GM23338 (cell line): ENCODE data around the gene SRSF3. TPM values are rescaled to one million over a fixed set of nuclear protein-coding genes. Genes with fewer than 3 reads are reported as not detected.

Experiments
- ATAC-seq: fragments of 200-7000 bp; cut with Tn5 transposase; 3 replicates; pipeline ENCODE4 v1.9.1; 2020
- DNase-seq: peaks from one replicate; pipeline ENCODE4 v3.0.0-alpha.2; 2015; ENCODE audit warnings: low spot score
- H2AFZ ChIP-seq: fragments of 200-600 bp; sonication (generic); 2 replicates; pipeline ENCODE4 v1.8.0; 2016; ENCODE audit warnings: antibody characterized with exemption, mild to moderate bottlenecking, moderate library complexity
- H3F3A ChIP-seq: fragments of 200-600 bp; sonication (generic); replicated peaks from 2 replicates; pipeline ENCODE4 v1.8.0; 2017; ENCODE audit warnings: antibody characterized with exemption, mixed run types, low read depth
- H3K27ac ChIP-seq: fragments of 200-600 bp; sonication (generic); 2 replicates; pipeline ENCODE4 v1.6.1; 2016; ENCODE audit warnings: low read depth
- H3K27me3 ChIP-seq: fragments of 200-600 bp; sonication (generic); 2 replicates; pipeline ENCODE4 v1.8.0; 2016; ENCODE audit warnings: mild to moderate bottlenecking, mixed run types, moderate library complexity; ENCODE audit not compliant: insufficient read depth
- H3K36me3 ChIP-seq: fragments of 200-600 bp; sonication (generic); 2 replicates; pipeline ENCODE4 v1.8.0; 2016; ENCODE audit warnings: mild to moderate bottlenecking; ENCODE audit not compliant: insufficient read depth
- H3K4me1 ChIP-seq: fragments of 200-600 bp; sonication (generic); 2 replicates; pipeline ENCODE4 v1.8.0; 2016; ENCODE audit warnings: mild to moderate bottlenecking, moderate library complexity; ENCODE audit not compliant: insufficient read depth
- H3K4me2 ChIP-seq: fragments of 200-600 bp; sonication (generic); 2 replicates; pipeline ENCODE4 v1.7.1; 2017; ENCODE audit warnings: mixed run types
- H3K4me3 ChIP-seq: fragments of 200-600 bp; sonication (generic); 2 replicates; pipeline ENCODE4 v1.6.1; 2016; ENCODE audit warnings: mixed run types
- H3K79me2 ChIP-seq: fragments of 200-600 bp; sonication (generic); replicated peaks from 2 replicates; pipeline ENCODE4 v1.8.0; 2017; ENCODE audit warnings: mild to moderate bottlenecking; ENCODE audit not compliant: insufficient read depth
- H3K9me2 ChIP-seq: fragments of 200-600 bp; sonication (generic); 2 replicates; pipeline ENCODE4 v1.8.0; 2017; ENCODE audit not compliant: insufficient read depth
- H4K20me1 ChIP-seq: fragments of 200-600 bp; sonication (generic); replicated peaks from 2 replicates; pipeline ENCODE4 v1.8.0; 2017; ENCODE audit warnings: mild to moderate bottlenecking; ENCODE audit not compliant: insufficient read depth
- H3K27ac Mint-ChIP-seq: 2 replicates; pipeline ENCODE4 v1.8.0; 2020; ENCODE audit warnings: inconsistent platforms, mild to moderate bottlenecking, moderate library complexity, mixed read lengths
- H3K27me3 Mint-ChIP-seq: 3 replicates; pipeline ENCODE4 v1.8.0; 2022; ENCODE audit warnings: low read depth, mild to moderate bottlenecking, moderate library complexity, mixed read lengths, inconsistent platforms; ENCODE audit not compliant: insufficient read depth, poor library complexity
- H3K36me3 Mint-ChIP-seq: 3 replicates; pipeline ENCODE4 v1.8.0; 2021; ENCODE audit warnings: low read depth, mild to moderate bottlenecking, inconsistent platforms, moderate library complexity, mixed read lengths
- H3K4me1 Mint-ChIP-seq: 3 replicates; pipeline ENCODE4 v1.8.0; 2020; ENCODE audit warnings: mild to moderate bottlenecking, inconsistent platforms, mixed read lengths
- H3K4me3 Mint-ChIP-seq: 3 replicates; pipeline ENCODE4 v1.8.0; 2021; ENCODE audit warnings: moderate library complexity, mild to moderate bottlenecking, inconsistent platforms, mixed read lengths
- H3K9me3 Mint-ChIP-seq: 3 replicates; pipeline ENCODE4 v1.8.0; 2020; ENCODE audit warnings: moderate library complexity, mild to moderate bottlenecking, inconsistent platforms, mixed read lengths
- EZH2 ChIP-seq: fragments of 200-600 bp; sonication (generic); IDR thresholded peaks from one replicate; pipeline ENCODE4 v1.8.0; 2017; ENCODE audit warnings: antibody characterized with exemption, mild to moderate bottlenecking, low read depth; ENCODE audit not compliant: unreplicated experiment
- EZH2phosphoT487 ChIP-seq: fragments of 200-600 bp; sonication (generic); IDR thresholded peaks from one replicate; pipeline ENCODE4 v1.8.1; 2018; ENCODE audit warnings: antibody characterized with exemption; ENCODE audit not compliant: unreplicated experiment
- JUNB ChIP-seq: IDR thresholded peaks from one replicate; pipeline ENCODE4 v1.6.1; 2016; ENCODE audit warnings: antibody characterized with exemption; ENCODE audit not compliant: unreplicated experiment
- NANOG ChIP-seq: IDR thresholded peaks from 2 replicates; pipeline ENCODE4 v1.6.1; 2016; ENCODE audit warnings: antibody characterized with exemption, borderline replicate concordance
- POLR2AphosphoS5 ChIP-seq: IDR thresholded peaks from 2 replicates; pipeline ENCODE4 v1.6.1; 2016; ENCODE audit warnings: antibody characterized with exemption, low read depth
- STAT1 ChIP-seq: IDR thresholded peaks from one replicate; pipeline ENCODE4 v1.6.1; 2016; ENCODE audit warnings: antibody characterized with exemption; ENCODE audit not compliant: unreplicated experiment
- ZNF114 ChIP-seq: fragments of 250-450 bp; sonication (Bioruptor Pico); IDR thresholded peaks from 2 replicates; pipeline ENCODE4 v1.5.0; 2020; ENCODE audit warnings: mild to moderate bottlenecking, moderate library complexity
- ZNF331 ChIP-seq: fragments of 250-450 bp; sonication (Bioruptor Pico); IDR thresholded peaks from 2 replicates; pipeline ENCODE4 v1.5.0; 2020; ENCODE audit warnings: low read depth, mild to moderate bottlenecking, moderate library complexity
- ZNF462 ChIP-seq: fragments of 250-450 bp; sonication (Bioruptor Pico); IDR thresholded peaks from 2 replicates; pipeline ENCODE4 v1.5.0; 2020; ENCODE audit warnings: mild to moderate bottlenecking, moderate library complexity
- polyA plus RNA-seq: library from polyadenylated mRNA; unstranded; fragments of >200 nt; fragmentation: Nextera tagmentation; extraction: Ambion mirVana; gene quantifications from 2 replicates; pipeline ENCODE4 v1.2.1, GENCODE V29; 2016
- total RNA-seq: library from RNA; depleted of rRNA; stranded (reverse); fragments of >200 nt; shearing (Covaris generic); gene quantifications from 2 replicates; pipeline ENCODE4 v1.2.3, GENCODE V29; 2014
- TF ChIP-seq, protein P1 (sequence below): IDR thresholded peaks from one replicate; pipeline ENCODE4 v1.6.1; 2018; ENCODE audit warnings: antibody characterized with exemption; ENCODE audit not compliant: unreplicated experiment
- TF ChIP-seq, protein P2 (sequence below), 2 experiments: fragments of 200-600 bp in 1 of 2; sonication (generic) in 1 of 2; conservative IDR thresholded peaks; 2 replicates each; pipeline versions ENCODE4 v1.5.1 to v1.6.1; 2016 to 2017; ENCODE audit warnings: antibody characterized with exemption in 2 of 2, low read depth in 2 of 2, mild to moderate bottlenecking in 2 of 2, moderate library complexity in 1 of 2

The SRSF3 gene
- total and polyA plus RNA-seq, 2 experiments from 2014 or later: 436 to 655 TPM

DNA sequence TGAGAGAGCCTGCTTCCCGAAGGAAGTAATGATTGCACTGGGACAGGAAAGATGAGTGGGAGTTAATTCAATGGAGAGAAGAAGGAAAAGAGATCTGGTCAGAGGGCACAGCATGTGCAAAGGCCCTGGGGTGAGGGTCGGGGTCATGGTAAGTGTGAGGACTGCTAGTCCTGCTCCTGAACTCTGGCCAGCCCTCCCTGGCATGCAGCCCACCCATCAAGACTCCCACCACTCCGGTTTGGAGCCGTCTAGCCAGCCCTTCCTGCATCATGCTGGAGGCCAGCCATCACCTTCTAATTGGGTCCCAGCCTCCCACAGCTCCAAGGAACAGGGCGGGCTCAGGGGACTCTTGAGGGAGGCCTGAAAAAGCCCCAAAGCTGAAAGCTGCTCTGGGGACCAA lies 42.1 kb downstream of the SRSF3 start:
- ATAC-seq (no peak), DNase-seq (no peak)
- Histone ChIP-seq H3K36me3 (no peaks in the 10 kb centered on the region), H2AFZ (no peak overlapping the region), H3K4me2 (no peak overlapping the region), H3K27me3 (no peaks in the 10 kb centered on the region), H3K79me2 (no peaks in the 10 kb centered on the region), H3K27ac (no peak overlapping the region), H3K4me1 (no peaks in the 10 kb centered on the region), H3K9me2 (no peaks in the 10 kb centered on the region), H4K20me1 (no peaks in the 10 kb centered on the region), H3F3A (no peaks in the 10 kb centered on the region), H3K4me3 (no peak overlapping the region)
- TF ChIP-seq JUNB: no peak
- TF ChIP-seq EZH2phosphoT487: no peak
- TF ChIP-seq ZNF462 (CRISPR knock-in tag): no peak
- no peak for TF ChIP-seq NANOG
- no peak for TF ChIP-seq ZNF331 (CRISPR knock-in tag)
- no peak for TF ChIP-seq EZH2
- no peak for TF ChIP-seq ZNF114 (CRISPR knock-in tag)
- TF ChIP-seq, protein P1, sequence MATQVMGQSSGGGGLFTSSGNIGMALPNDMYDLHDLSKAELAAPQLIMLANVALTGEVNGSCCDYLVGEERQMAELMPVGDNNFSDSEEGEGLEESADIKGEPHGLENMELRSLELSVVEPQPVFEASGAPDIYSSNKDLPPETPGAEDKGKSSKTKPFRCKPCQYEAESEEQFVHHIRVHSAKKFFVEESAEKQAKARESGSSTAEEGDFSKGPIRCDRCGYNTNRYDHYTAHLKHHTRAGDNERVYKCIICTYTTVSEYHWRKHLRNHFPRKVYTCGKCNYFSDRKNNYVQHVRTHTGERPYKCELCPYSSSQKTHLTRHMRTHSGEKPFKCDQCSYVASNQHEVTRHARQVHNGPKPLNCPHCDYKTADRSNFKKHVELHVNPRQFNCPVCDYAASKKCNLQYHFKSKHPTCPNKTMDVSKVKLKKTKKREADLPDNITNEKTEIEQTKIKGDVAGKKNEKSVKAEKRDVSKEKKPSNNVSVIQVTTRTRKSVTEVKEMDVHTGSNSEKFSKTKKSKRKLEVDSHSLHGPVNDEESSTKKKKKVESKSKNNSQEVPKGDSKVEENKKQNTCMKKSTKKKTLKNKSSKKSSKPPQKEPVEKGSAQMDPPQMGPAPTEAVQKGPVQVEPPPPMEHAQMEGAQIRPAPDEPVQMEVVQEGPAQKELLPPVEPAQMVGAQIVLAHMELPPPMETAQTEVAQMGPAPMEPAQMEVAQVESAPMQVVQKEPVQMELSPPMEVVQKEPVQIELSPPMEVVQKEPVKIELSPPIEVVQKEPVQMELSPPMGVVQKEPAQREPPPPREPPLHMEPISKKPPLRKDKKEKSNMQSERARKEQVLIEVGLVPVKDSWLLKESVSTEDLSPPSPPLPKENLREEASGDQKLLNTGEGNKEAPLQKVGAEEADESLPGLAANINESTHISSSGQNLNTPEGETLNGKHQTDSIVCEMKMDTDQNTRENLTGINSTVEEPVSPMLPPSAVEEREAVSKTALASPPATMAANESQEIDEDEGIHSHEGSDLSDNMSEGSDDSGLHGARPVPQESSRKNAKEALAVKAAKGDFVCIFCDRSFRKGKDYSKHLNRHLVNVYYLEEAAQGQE: no peak
- TF ChIP-seq, protein P2, sequence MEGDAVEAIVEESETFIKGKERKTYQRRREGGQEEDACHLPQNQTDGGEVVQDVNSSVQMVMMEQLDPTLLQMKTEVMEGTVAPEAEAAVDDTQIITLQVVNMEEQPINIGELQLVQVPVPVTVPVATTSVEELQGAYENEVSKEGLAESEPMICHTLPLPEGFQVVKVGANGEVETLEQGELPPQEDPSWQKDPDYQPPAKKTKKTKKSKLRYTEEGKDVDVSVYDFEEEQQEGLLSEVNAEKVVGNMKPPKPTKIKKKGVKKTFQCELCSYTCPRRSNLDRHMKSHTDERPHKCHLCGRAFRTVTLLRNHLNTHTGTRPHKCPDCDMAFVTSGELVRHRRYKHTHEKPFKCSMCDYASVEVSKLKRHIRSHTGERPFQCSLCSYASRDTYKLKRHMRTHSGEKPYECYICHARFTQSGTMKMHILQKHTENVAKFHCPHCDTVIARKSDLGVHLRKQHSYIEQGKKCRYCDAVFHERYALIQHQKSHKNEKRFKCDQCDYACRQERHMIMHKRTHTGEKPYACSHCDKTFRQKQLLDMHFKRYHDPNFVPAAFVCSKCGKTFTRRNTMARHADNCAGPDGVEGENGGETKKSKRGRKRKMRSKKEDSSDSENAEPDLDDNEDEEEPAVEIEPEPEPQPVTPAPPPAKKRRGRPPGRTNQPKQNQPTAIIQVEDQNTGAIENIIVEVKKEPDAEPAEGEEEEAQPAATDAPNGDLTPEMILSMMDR (conservative IDR thresholded peaks at IDR 0.05; ENCODE audit: low read depth in 2 of 2): no peak
- TF ChIP-seq POLR2AphosphoS5: no peak
- no peak for TF ChIP-seq STAT1
- H3K4me1 Mint-ChIP-seq: peaks cover 11% of the 10 kb centered on the region; the same call in 2 of the 3 replicates
- peaks cover 8% of the 10 kb centered on the region for H3K27me3 Mint-ChIP-seq
- H3K36me3 Mint-ChIP-seq: no peaks in the 10 kb centered on the region
- H3K27ac Mint-ChIP-seq: no peak overlapping the region
- H3K4me3 Mint-ChIP-seq: no peak overlapping the region; the same call in 2 of the 3 replicates
- H3K9me3 Mint-ChIP-seq: no peaks in the 10 kb centered on the region; the same call in 2 of the 3 replicates
